ENCODE measurements around the gene LTBP2. TPM values are rescaled to one million over a fixed set of nuclear protein-coding genes. Genes with fewer than 3 reads are reported as not detected.

LTBP2 gene
- total and polyA plus RNA-seq, 2 of the 8 experiments (the other 6 are each of a cell fraction or from before 2014, with no cell fraction given) = 0.48 to 0.89 TPM

DNA sequence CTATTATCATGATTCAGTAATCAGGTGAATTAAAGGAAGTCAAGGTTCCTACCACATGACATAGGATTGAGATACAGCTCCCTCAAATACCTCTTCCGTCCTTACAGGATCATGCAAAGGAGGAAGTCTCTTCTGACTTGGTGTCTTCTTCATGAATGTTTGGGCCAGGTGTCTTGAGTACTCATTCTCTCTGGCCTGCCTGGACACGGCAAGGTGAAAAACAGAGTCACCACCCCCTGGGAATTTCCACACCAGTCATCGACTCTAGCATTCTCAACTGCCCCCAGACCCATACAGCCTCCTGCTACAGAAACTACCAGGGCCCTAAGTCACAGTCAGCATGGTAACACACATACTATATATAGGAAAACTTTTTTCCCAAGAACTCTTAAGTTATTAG is 44.9 kb upstream of the LTBP2 start:
- ChIA-PET POLR2A (ENCODE audit: partially characterized antibody) (no interaction called here), CTCF (ENCODE audit: partially characterized antibody) (interaction anchor here (0.6 to 1.1 kb wide), 3 partner anchors 8 to 44 kb away, joined by 3 read pairs; no protein-coding TSS in a partner anchor)
- Histone ChIP-seq H4K8ac (ENCODE audit: extremely low read depth, insufficient read depth, low read length) (no peak overlapping the region), H3K79me1 (ENCODE audit: low read depth, low read length) (no peaks in the 10 kb centered on the region), H3K14ac (ENCODE audit: insufficient read length) (no peak overlapping the region), H3K9me3 (ENCODE audit: insufficient read depth in 2 of 2, low read depth in 1 of 2, low read length in 1 of 2) (no peaks in the 10 kb centered on the region), H3K4me3 (ENCODE audit: extremely low read depth in 1 of 4, insufficient read depth in 2 of 4, low read depth in 3 of 4, low read length in 4 of 4) (no peak overlapping the region), H3K36me3 (ENCODE audit: control insufficient read depth in 2 of 4, insufficient read depth in 4 of 4, low read length in 3 of 4) (peaks cover 0 to 11% (median 3%) of the 10 kb centered on the region in 4 experiments; a peak in 5 of 8 replicates), H2BK12ac (ENCODE audit: low read depth, low read length) (no peak overlapping the region), H3K27me3 (replicated peaks in 1 of 4; ENCODE audit: control insufficient read depth in 3 of 4, extremely low read depth in 1 of 4, insufficient read depth in 3 of 4, low read length in 3 of 4) (no peaks in the 10 kb centered on the region), H2AK5ac (ENCODE audit: low read depth, low read length) (no peak overlapping the region), H3K56ac (replicated peaks; ENCODE audit: insufficient read length, low read depth, low read length) (no peak overlapping the region), H3K79me2 (ENCODE audit: control insufficient read depth in 1 of 2, insufficient read depth in 2 of 2, low read length in 2 of 2) (no peaks in the 10 kb centered on the region), H3K4me2 (ENCODE audit: insufficient read depth in 1 of 2, low read depth in 2 of 2, low read length in 2 of 2) (no peak overlapping the region), H2AFZ (ENCODE audit: low read length) (no peak overlapping the region), H3K23ac (ENCODE audit: insufficient read length) (no peak overlapping the region), H4K91ac (replicated peaks; ENCODE audit: insufficient read length, low read length) (no peak overlapping the region), H3K4ac (replicated peaks; ENCODE audit: insufficient read length, low read depth, low read length) (no peak overlapping the region), H4K20me1 (replicated peaks in 1 of 2; ENCODE audit: control insufficient read depth in 1 of 2, insufficient read depth in 2 of 2, low read length in 2 of 2) (no peaks in the 10 kb centered on the region), H3K27ac (ENCODE audit: low read depth, low read length) (no peak overlapping the region), H3K9ac (replicated peaks in 1 of 4; ENCODE audit: extremely low read depth in 1 of 4, low read depth in 3 of 4, low read length in 3 of 4) (no peak overlapping the region), H3K18ac (ENCODE audit: extremely low read depth, low read length) (no peak overlapping the region), H2BK20ac (ENCODE audit: low read length) (no peak overlapping the region), H3K4me1 (replicated peaks in 1 of 4; ENCODE audit: control insufficient read depth in 3 of 4, insufficient read depth in 4 of 4, low read length in 3 of 4) (no peaks in the 10 kb centered on the region), H2BK15ac (ENCODE audit: low read length) (no peak overlapping the region), H2BK120ac (replicated peaks; ENCODE audit: low read depth, low read length) (no peak overlapping the region), H3K23me2 (ENCODE audit: low read depth, low read length) (no peaks in the 10 kb centered on the region), H2BK5ac (ENCODE audit: low read depth, low read length) (no peak overlapping the region), H4K5ac (ENCODE audit: insufficient read length, low read depth, low read length) (no peak overlapping the region)
- no peak for TF ChIP-seq CBX8 (IDR thresholded peaks at IDR 0.05; ENCODE audit: borderline replicate concordance, low read depth, low read length)
- TF ChIP-seq BRCA1 (IDR thresholded peaks at IDR 0.05; ENCODE audit: low read depth, low read length) = no peak
- TF ChIP-seq ZNF274 (IDR thresholded peaks at IDR 0.05; ENCODE audit: borderline replicate concordance, extremely low read depth, low read length) = no peak
- no peak for TF ChIP-seq POLR2AphosphoS5 (IDR thresholded peaks at IDR 0.05; ENCODE audit: low read depth, low read length)
- WGBS, 2 experiments (ENCODE audit: extremely low coverage in 1 of 2, insufficient coverage in 1 of 2, insufficient read length in 1 of 2, insufficient replicate concordance in 2 of 2, low coverage in 1 of 2, low lambda C conversion rate in 2 of 2, missing lambda C conversion rate in 1 of 2) = 96% methylated on average over 3 of the region's 3 CpGs; no CpG with 5 or more reads in 1 of the 2 experiments
- FAIRE-seq = no peak
- DNase-seq (ENCODE audit: low read depth in 1 of 2, low spot score in 2 of 2) = no peak

Data from H1 (cell line).